HepG2 (cell line): ENCODE measurements around the gene INTS1. TPM values are rescaled to one million over a fixed set of nuclear protein-coding genes. Genes with fewer than 3 reads are reported as not detected.

Experiments
- AKAP8 ChIP-seq: sonication (generic); formaldehyde crosslinking; IDR thresholded peaks from 2 replicates; pipeline ENCODE4 v1.5.1; 2020; ENCODE audit warnings: mild to moderate bottlenecking, missing genetic modification reagents
- BHLHE40 ChIP-seq: IDR thresholded peaks from 2 replicates; pipeline ENCODE4 v1.6.1; 2011; ENCODE audit warnings: low read length, improper control_type of control experiment
- CEBPB ChIP-seq: IDR thresholded peaks from 2 replicates; pipeline ENCODE4 v1.6.1; 2011; ENCODE audit warnings: low read depth, low read length, improper control_type of control experiment, borderline replicate concordance
- DMAP1 ChIP-seq: IDR thresholded peaks from 2 replicates; pipeline ENCODE4 v1.6.1; 2016
- DMTF1 ChIP-seq: sonication (generic); formaldehyde crosslinking; IDR thresholded peaks from 2 replicates; pipeline ENCODE4 v1.4.0; 2020; ENCODE audit warnings: mild to moderate bottlenecking, missing genetic modification reagents
- ESRRA ChIP-seq: sonication (generic); formaldehyde crosslinking; IDR thresholded peaks from 2 replicates; pipeline ENCODE4 v1.5.1; 2020; ENCODE audit warnings: mild to moderate bottlenecking, low read depth, missing genetic modification reagents
- MBD4 ChIP-seq: IDR thresholded peaks from 2 replicates; pipeline ENCODE4 v1.6.1; 2012; ENCODE audit warnings: low read length, inconsistent platforms, borderline replicate concordance
- MXD3 ChIP-seq: IDR thresholded peaks from 2 replicates; pipeline ENCODE4 v1.6.1; 2016; ENCODE audit warnings: mild to moderate bottlenecking, missing biosample characterization, missing genetic modification reagents
- NR2C2 ChIP-seq: sonication (generic); formaldehyde crosslinking; IDR thresholded peaks from 2 replicates; pipeline ENCODE4 v1.4.0; 2020; ENCODE audit warnings: missing genetic modification reagents, mild to moderate bottlenecking, moderate library complexity, borderline replicate concordance
- PCBP2 ChIP-seq: fragments of 200-400 bp; formaldehyde crosslinking; optimal IDR thresholded peaks from 2 replicates; pipeline ENCODE3; 2018; ENCODE audit warnings: low read length, low read depth; ENCODE audit not compliant: poor library complexity, severe bottlenecking
- PHF8 ChIP-seq: sonication (generic); formaldehyde crosslinking; IDR thresholded peaks from 2 replicates; pipeline ENCODE4 v1.5.0; 2020; ENCODE audit warnings: missing genetic modification reagents
- RNF2 ChIP-seq: fragments of 450-650 bp; conservative IDR thresholded peaks from 2 replicates; pipeline ENCODE4 v1.6.1; 2016; ENCODE audit warnings: low read depth
- SKI ChIP-seq: fragments of 450-650 bp; IDR thresholded peaks from one replicate; pipeline ENCODE4 v1.6.1; 2018; ENCODE audit warnings: mild to moderate bottlenecking; ENCODE audit not compliant: partially characterized antibody
- SNAPC2 ChIP-seq: sonication (generic); formaldehyde crosslinking; IDR thresholded peaks from 2 replicates; pipeline ENCODE4 v1.8.1; 2022; ENCODE audit warnings: mild to moderate bottlenecking, missing genetic modification reagents
- SOX13 ChIP-seq, 3 experiments: fragments of 450-650 bp in 1 of 3; sonication (generic) in 1 of 3; formaldehyde crosslinking in 1 of 3; IDR thresholded peaks in 2 of 3; conservative IDR thresholded peaks in 1 of 3; 2 replicates each; pipeline versions ENCODE4 v1.5.0 to v1.6.1; 2016 to 2020; ENCODE audit warnings: antibody characterized with exemption in 1 of 3, mild to moderate bottlenecking in 1 of 3, missing compliant biosample characterization in 1 of 3, missing genetic modification reagents in 1 of 3, moderate library complexity in 1 of 3
- SP4 ChIP-seq: sonication (generic); formaldehyde crosslinking; IDR thresholded peaks from 2 replicates; pipeline ENCODE4 v1.8.1; 2023; ENCODE audit warnings: mild to moderate bottlenecking, missing genetic modification reagents
- TERF1 ChIP-seq: sonication (generic); formaldehyde crosslinking; IDR thresholded peaks from 2 replicates; pipeline ENCODE4 v1.8.0; 2022; ENCODE audit warnings: mild to moderate bottlenecking, missing genetic modification reagents, moderate library complexity
- ZKSCAN1 ChIP-seq: fragments of 150-350 bp; IDR thresholded peaks from 2 replicates; pipeline ENCODE4 v1.6.1; 2014; ENCODE audit warnings: low read length
- ZNF496 ChIP-seq: sonication (generic); formaldehyde crosslinking; IDR thresholded peaks from 2 replicates; pipeline ENCODE4 v1.8.1; 2023; ENCODE audit warnings: mild to moderate bottlenecking, moderate library complexity, missing genetic modification reagents; ENCODE audit not compliant: insufficient replicate concordance
- ZNF747 ChIP-seq: sonication (generic); formaldehyde crosslinking; IDR thresholded peaks from 2 replicates; pipeline ENCODE4 v1.8.1; 2023; ENCODE audit warnings: missing genetic modification reagents, mild to moderate bottlenecking, borderline replicate concordance
- polyA plus RNA-seq, 8 experiments: library from polyadenylated mRNA; depleted of rRNA in 3 of 8; stranded (reverse) in 7 of 8; unstranded in 1 of 8; fragments of >200 nt; fragmentation: Illumina TruSeq in 4 of 8; extraction: Trizol in 4 of 8; gene quantifications; 2 replicates each; pipeline versions ENCODE4 v1.2.1 to v1.2.3, GENCODE V29; 2011 to 2016; ENCODE audit warnings: low read depth in 4 of 8, missing spikeins in 1 of 8, mixed read lengths in 1 of 8; ENCODE audit not compliant: insufficient read depth in 1 of 8
- total RNA-seq, 5 experiments: library from RNA; depleted of rRNA; stranded (reverse); fragments of >200 nt; fragmentation: Illumina TruSeq; extraction: Trizol; gene quantifications; 2 replicates each; pipeline ENCODE4 v1.2.3, GENCODE V29; 2016; ENCODE audit warnings: low read depth in 1 of 5
- TF ChIP-seq, protein P1 (sequence below): sonication (generic); formaldehyde crosslinking; IDR thresholded peaks from 2 replicates; pipeline ENCODE4 v1.4.0; 2020; ENCODE audit warnings: missing genetic modification reagents, mild to moderate bottlenecking, borderline replicate concordance
- TF ChIP-seq, protein P2 (sequence below): sonication (generic); formaldehyde crosslinking; IDR thresholded peaks from 2 replicates; pipeline ENCODE4 v1.8.1; 2023; ENCODE audit warnings: mild to moderate bottlenecking, missing genetic modification reagents, borderline replicate concordance

The INTS1 gene
- total and polyA plus RNA-seq, 2 of the 13 experiments (the other 11 are each of a cell fraction or from before 2014, with no cell fraction given): 13.7 to 29.0 TPM

- TF ChIP-seq NR2C2 (peak; percentile 86; the same call in 1 of the 2 replicates), CEBPB (peak; percentile 89), DMAP1 (peak; percentile 33; the same call in 1 of the 2 replicates), SNAPC2 (CRISPR knock-in tag) (no peak), SP4 (no peak), MXD3 (no peak), SKI (peak; percentile 66), ZNF747 (CRISPR knock-in tag) (peak; percentile 67; the same call in 1 of the 2 replicates), ESRRA (CRISPR knock-in tag) (peak; percentile 59; the same call in 1 of the 2 replicates), PHF8 (CRISPR knock-in tag) (no peak; the same call in 1 of the 2 replicates), DMTF1 (CRISPR knock-in tag) (no peak), SOX13 (IDR thresholded peaks at IDR 0.05) (peak; percentile 71), SOX13 (CRISPR knock-in tag; conservative IDR thresholded peaks at IDR 0.05 in 1 of 2, IDR thresholded peaks at IDR 0.05 in 1 of 2) (peak in 1 of 2 experiments; percentile 95; a peak in 2 of 4 replicates), ZNF496 (CRISPR knock-in tag) (no peak), PCBP2 (no peak), ZKSCAN1 (no peak), BHLHE40 (peak; percentile 93), RNF2 (peak; percentile 73; the same call in 1 of the 2 replicates), MBD4 (no peak), AKAP8 (CRISPR knock-in tag) (no peak), TERF1 (CRISPR knock-in tag) (no peak)
- TF ChIP-seq, protein P1, sequence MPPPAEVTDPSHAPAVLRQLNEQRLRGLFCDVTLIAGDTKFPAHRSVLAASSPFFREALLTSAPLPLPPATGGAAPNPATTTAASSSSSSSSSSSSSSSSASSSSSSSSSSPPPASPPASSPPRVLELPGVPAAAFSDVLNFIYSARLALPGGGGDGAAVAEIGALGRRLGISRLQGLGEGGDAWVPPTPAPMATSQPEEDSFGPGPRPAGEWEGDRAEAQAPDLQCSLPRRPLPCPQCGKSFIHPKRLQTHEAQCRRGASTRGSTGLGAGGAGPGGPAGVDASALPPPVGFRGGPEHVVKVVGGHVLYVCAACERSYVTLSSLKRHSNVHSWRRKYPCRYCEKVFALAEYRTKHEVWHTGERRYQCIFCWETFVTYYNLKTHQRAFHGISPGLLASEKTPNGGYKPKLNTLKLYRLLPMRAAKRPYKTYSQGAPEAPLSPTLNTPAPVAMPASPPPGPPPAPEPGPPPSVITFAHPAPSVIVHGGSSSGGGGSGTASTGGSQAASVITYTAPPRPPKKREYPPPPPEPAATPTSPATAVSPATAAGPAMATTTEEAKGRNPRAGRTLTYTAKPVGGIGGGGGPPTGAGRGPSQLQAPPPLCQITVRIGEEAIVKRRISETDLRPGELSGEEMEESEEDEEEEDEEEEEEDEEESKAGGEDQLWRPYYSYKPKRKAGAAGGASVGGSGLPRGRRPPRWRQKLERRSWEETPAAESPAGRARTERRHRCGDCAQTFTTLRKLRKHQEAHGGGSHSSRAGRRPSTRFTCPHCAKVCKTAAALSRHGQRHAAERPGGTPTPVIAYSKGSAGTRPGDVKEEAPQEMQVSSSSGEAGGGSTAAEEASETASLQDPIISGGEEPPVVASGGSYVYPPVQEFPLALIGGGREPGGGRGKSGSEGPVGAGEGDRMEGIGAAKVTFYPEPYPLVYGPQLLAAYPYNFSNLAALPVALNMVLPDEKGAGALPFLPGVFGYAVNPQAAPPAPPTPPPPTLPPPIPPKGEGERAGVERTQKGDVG (CRISPR knock-in tag): no peak
- TF ChIP-seq, protein P2, sequence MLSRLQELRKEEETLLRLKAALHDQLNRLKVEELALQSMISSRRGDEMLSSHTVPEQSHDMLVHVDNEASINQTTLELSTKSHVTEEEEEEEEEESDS: no peak
These were observed 16.5 kb upstream of the INTS1 start (continued) for GRCh38 chr7:1520539-1521234.
